Stimulated activated CD4-positive, alpha-beta T cell treated with anti-CD3 and anti-CD28 coated beads, Interleukin-1b, Interleukin-23, amount 100 ng/mL, for 4 hours (primary cell): ENCODE measurements around the gene MACF1.

ENCODE experiments used
- DNase-seq, 2 donors: peaks; one replicate each; pipeline ENCODE4 v3.0.0-alpha.2; 2020; ENCODE audit warnings: low read depth in 2 of 2

MACF1 gene

GRCh38 chr1:39214714-39214997 is 10.2 kb downstream of the MACF1 start:
- no peak for DNase-seq

GRCh38 chr1:39214998-39215873 is 10.7 kb downstream of the MACF1 start:
- DNase-seq: peak in 1 of 2 donors; percentile 26

GRCh38 chr1:39216771-39217170 is 12.3 kb downstream of the MACF1 start:
- DNase-seq: no peak

GRCh38 chr1:39220891-39221870 is 16.7 kb downstream of the MACF1 start:
- DNase-seq: no peak

- no peak for DNase-seq
These were observed 19.9 kb downstream of the MACF1 start for GRCh38 chr1:39224295-39224829.

- no peak for DNase-seq
These were observed 22.3 kb downstream of the MACF1 start for GRCh38 chr1:39226836-39227235.

GRCh38 chr1:39228252-39228651 is 23.8 kb downstream of the MACF1 start:
- no peak for DNase-seq

- DNase-seq: no peak
These were observed 25.0 kb downstream of the MACF1 start for GRCh38 chr1:39229504-39229903.

GRCh38 chr1:39230261-39231190 is 26.0 kb downstream of the MACF1 start:
- DNase-seq: peak in 1 of 2 donors; percentile 31

GRCh38 chr1:39236971-39237370 is 32.5 kb downstream of the MACF1 start:
- no peak for DNase-seq

- DNase-seq: no peak
These were observed 34.0 kb downstream of the MACF1 start for GRCh38 chr1:39238476-39238875.

GRCh38 chr1:39239968-39240367 is 35.5 kb downstream of the MACF1 start:
- DNase-seq: no peak

- no peak for DNase-seq
These were observed 38.8 kb downstream of the MACF1 start for GRCh38 chr1:39243302-39243701.

GRCh38 chr1:39250460-39251240 is 46.2 kb downstream of the MACF1 start:
- no peak for DNase-seq

- DNase-seq: no peak
These were observed 50.7 kb downstream of the MACF1 start for GRCh38 chr1:39255222-39255621.

- DNase-seq: peak; percentile 46 to 57
These were observed 53.8 kb downstream of the MACF1 start for GRCh38 chr1:39258146-39258924.

- DNase-seq: no peak
These were observed 54.4 kb downstream of the MACF1 start for GRCh38 chr1:39258925-39259244.

- DNase-seq: no peak
These were observed 57.3 kb downstream of the MACF1 start for GRCh38 chr1:39261712-39262221.

- DNase-seq: no peak
These were observed 58.3 kb downstream of the MACF1 start for GRCh38 chr1:39262802-39263201.

- no peak for DNase-seq
These were observed 61.8 kb downstream of the MACF1 start for GRCh38 chr1:39266269-39266668.
